Measurements from ENCODE around the gene ZNF780A.

The ZNF780A gene

DNA sequence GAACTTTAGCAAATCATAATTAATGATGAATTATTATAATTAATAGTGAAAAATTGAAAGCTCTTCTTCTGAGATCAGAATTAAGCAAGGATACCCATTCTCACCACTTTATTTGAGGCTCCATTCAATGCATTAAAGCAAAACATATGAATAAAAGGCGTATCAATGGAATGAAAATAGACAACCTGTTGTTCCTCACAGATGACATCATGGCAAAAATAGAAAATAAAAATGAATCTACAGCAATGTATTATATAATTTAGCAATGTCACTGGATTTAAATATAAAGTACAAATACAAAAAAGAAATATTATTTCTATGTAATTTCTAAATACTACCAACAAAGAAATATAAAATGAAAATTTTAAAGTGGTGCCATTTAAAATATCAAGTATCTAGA, 11.1 kb upstream of the ZNF780A start:
- no peak for TF ChIP-seq ZBTB7A (IDR thresholded peaks at IDR 0.05; ENCODE audit: low read depth)
- TF ChIP-seq, protein P1, sequence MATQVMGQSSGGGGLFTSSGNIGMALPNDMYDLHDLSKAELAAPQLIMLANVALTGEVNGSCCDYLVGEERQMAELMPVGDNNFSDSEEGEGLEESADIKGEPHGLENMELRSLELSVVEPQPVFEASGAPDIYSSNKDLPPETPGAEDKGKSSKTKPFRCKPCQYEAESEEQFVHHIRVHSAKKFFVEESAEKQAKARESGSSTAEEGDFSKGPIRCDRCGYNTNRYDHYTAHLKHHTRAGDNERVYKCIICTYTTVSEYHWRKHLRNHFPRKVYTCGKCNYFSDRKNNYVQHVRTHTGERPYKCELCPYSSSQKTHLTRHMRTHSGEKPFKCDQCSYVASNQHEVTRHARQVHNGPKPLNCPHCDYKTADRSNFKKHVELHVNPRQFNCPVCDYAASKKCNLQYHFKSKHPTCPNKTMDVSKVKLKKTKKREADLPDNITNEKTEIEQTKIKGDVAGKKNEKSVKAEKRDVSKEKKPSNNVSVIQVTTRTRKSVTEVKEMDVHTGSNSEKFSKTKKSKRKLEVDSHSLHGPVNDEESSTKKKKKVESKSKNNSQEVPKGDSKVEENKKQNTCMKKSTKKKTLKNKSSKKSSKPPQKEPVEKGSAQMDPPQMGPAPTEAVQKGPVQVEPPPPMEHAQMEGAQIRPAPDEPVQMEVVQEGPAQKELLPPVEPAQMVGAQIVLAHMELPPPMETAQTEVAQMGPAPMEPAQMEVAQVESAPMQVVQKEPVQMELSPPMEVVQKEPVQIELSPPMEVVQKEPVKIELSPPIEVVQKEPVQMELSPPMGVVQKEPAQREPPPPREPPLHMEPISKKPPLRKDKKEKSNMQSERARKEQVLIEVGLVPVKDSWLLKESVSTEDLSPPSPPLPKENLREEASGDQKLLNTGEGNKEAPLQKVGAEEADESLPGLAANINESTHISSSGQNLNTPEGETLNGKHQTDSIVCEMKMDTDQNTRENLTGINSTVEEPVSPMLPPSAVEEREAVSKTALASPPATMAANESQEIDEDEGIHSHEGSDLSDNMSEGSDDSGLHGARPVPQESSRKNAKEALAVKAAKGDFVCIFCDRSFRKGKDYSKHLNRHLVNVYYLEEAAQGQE (IDR thresholded peaks at IDR 0.05; ENCODE audit: low read depth) = no peak
- TF ChIP-seq, protein P2, sequence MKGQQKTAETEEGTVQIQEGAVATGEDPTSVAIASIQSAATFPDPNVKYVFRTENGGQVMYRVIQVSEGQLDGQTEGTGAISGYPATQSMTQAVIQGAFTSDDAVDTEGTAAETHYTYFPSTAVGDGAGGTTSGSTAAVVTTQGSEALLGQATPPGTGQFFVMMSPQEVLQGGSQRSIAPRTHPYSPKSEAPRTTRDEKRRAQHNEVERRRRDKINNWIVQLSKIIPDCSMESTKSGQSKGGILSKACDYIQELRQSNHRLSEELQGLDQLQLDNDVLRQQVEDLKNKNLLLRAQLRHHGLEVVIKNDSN (IDR thresholded peaks at IDR 0.05) = no peak
- TF ChIP-seq TEAD4 (IDR thresholded peaks at IDR 0.05) = no peak
- TF ChIP-seq FOXM1 (IDR thresholded peaks at IDR 0.05; ENCODE audit: borderline replicate concordance, low read depth) = no peak
- TF ChIP-seq RAD21 (IDR thresholded peaks at IDR 0.05; ENCODE audit: low read depth) = no peak
- no peak for TF ChIP-seq TAF1 (IDR thresholded peaks at IDR 0.05; ENCODE audit: low read depth)
- TF ChIP-seq, protein P3, sequence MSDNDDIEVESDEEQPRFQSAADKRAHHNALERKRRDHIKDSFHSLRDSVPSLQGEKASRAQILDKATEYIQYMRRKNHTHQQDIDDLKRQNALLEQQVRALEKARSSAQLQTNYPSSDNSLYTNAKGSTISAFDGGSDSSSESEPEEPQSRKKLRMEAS (IDR thresholded peaks at IDR 0.05) = no peak

DNA sequence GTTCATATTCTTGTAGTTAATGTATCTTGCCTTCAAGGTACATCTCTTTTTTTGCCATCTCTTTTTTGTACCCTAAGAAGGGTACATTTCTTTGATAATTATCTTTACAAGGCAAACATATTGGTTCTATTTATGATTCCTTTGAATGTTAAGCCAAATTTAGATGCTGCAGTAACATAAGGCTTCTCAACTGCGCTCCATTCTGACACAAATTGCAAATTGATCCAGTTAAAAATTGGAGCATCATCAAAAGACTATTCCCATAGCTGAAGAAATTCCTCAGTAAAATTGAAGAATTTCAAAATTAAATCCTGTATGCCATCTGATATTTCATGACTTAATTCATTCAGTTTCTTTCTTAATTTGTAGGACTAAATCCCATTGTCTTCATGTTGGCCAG, 2.7 kb upstream of the ZNF780A start:
- TF ChIP-seq EP300 (IDR thresholded peaks at IDR 0.05; ENCODE audit: borderline replicate concordance) = no peak
- no peak for TF ChIP-seq ZBTB7A (IDR thresholded peaks at IDR 0.05; ENCODE audit: low read depth)
- no peak for TF ChIP-seq RAD21 (IDR thresholded peaks at IDR 0.05; ENCODE audit: low read depth)
- TF ChIP-seq, protein P3 (IDR thresholded peaks at IDR 0.05) = no peak
- TF ChIP-seq TCF12 (IDR thresholded peaks at IDR 0.05; ENCODE audit: low read depth) = no peak
- TF ChIP-seq TAF1 (IDR thresholded peaks at IDR 0.05; ENCODE audit: low read depth) = no peak
- TF ChIP-seq TEAD4 (IDR thresholded peaks at IDR 0.05) = no peak
- TF ChIP-seq, protein P1 (IDR thresholded peaks at IDR 0.05; ENCODE audit: low read depth) = no peak
- TF ChIP-seq CREB1 (IDR thresholded peaks at IDR 0.05; ENCODE audit: low read depth) = no peak
- TF ChIP-seq FOXM1 (IDR thresholded peaks at IDR 0.05; ENCODE audit: borderline replicate concordance, low read depth) = no peak
- TF ChIP-seq NFIC (IDR thresholded peaks at IDR 0.05) = no peak

DNA sequence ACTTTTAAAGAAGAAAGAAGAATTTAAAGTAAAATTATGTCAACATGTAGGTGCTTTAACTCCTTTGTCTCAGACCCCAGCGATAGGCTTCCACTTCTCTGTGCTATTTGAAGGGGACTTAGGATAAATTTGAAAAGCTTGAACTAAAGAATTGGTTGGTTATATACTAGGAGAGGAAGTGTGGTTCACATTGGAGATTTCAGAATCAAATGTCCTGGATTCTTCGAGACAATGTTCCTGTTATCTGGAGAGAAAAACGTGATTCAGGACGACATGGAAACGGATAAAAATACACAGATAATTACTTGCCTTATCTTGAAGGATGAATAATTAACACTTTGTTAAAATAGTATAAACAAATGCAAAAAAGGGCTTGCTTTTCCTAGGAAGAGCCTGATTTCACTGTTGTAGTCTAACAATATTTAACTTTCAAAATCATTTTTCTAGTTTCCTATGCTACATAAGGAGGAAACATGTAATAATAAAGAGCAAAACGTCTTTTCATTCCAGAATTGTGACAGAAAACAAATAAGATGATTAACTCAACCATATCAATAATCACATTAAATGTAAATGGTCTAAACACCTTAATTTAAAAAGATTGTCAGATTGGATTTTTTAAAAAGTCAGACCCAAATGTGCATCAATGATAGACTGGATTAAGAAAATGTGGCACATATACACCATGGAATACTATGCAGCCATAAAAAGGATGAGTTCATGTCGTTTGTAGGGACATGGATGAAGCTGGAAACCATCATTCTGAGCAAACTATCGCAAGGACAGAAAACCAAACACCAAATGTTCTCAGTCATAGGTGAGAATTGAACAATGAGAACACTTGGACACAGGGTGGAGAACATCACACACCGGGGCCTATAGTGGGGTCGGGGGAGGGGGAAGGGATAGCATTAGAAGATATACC, 724 bp upstream of the ZNF780A start:
- TF ChIP-seq RAD21 (IDR thresholded peaks at IDR 0.05; ENCODE audit: low read depth) = no peak
- no peak for TF ChIP-seq EP300 (IDR thresholded peaks at IDR 0.05; ENCODE audit: borderline replicate concordance)
- no peak for TF ChIP-seq FOXM1 (IDR thresholded peaks at IDR 0.05; ENCODE audit: borderline replicate concordance, low read depth)
- no peak for TF ChIP-seq NFIC (IDR thresholded peaks at IDR 0.05)
- TF ChIP-seq, protein P2 (IDR thresholded peaks at IDR 0.05) = no peak
- no peak for TF ChIP-seq EGR1 (IDR thresholded peaks at IDR 0.05)
- TF ChIP-seq CEBPB (IDR thresholded peaks at IDR 0.05) = no peak

DNA sequence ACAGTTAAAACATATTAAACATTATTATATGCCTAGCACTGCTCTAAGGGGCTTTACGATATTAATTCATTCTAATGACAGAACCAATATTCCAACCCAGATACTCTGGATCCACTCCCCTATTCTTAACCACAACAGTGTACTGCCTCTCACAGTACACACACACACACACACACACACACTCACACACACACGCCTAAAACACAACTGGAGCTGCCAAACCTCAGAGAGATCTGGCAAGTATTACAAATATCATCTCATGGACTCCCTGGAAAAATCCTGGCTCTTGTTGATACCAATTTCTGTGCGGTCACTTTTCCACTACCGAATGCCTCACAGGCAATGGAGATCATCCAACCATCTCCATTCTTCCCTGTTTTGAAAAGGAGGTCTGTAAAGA, 1.3 kb downstream of the ZNF780A start:
- TF ChIP-seq RAD21 (IDR thresholded peaks at IDR 0.05; ENCODE audit: low read depth) (no peak), CREB1 (IDR thresholded peaks at IDR 0.05; ENCODE audit: low read depth) (no peak), TEAD4 (IDR thresholded peaks at IDR 0.05) (no peak), YY1 (IDR thresholded peaks at IDR 0.05; ENCODE audit: low read depth) (no peak), TCF12 (IDR thresholded peaks at IDR 0.05; ENCODE audit: low read depth) (no peak), EP300 (IDR thresholded peaks at IDR 0.05; ENCODE audit: borderline replicate concordance) (no peak), ZBTB7A (IDR thresholded peaks at IDR 0.05; ENCODE audit: low read depth) (no peak), TAF1 (IDR thresholded peaks at IDR 0.05; ENCODE audit: low read depth) (no peak), FOXM1 (IDR thresholded peaks at IDR 0.05; ENCODE audit: borderline replicate concordance, low read depth) (no peak), CEBPB (IDR thresholded peaks at IDR 0.05) (no peak), NFIC (IDR thresholded peaks at IDR 0.05) (no peak), EGR1 (IDR thresholded peaks at IDR 0.05) (no peak)
- TF ChIP-seq, protein P3 (IDR thresholded peaks at IDR 0.05) = no peak
- TF ChIP-seq, protein P1 (IDR thresholded peaks at IDR 0.05; ENCODE audit: low read depth) = no peak
- TF ChIP-seq, protein P2 (IDR thresholded peaks at IDR 0.05) = no peak
